GM21447 (cell line): Measurements from ENCODE around the gene PERM1.
"Not testable (repeated sequence)": the region's sequence is repeated elsewhere in the genome, so short reads cannot be mapped to it uniquely, and the experiment has no call there.

Experiments
- ATAC-seq: cut with Tn5 transposase; IDR thresholded peaks from one replicate; pipeline ENCODE4 v1.9.1; 2021; ENCODE audit not compliant: unreplicated experiment

Gene PERM1

DNA sequence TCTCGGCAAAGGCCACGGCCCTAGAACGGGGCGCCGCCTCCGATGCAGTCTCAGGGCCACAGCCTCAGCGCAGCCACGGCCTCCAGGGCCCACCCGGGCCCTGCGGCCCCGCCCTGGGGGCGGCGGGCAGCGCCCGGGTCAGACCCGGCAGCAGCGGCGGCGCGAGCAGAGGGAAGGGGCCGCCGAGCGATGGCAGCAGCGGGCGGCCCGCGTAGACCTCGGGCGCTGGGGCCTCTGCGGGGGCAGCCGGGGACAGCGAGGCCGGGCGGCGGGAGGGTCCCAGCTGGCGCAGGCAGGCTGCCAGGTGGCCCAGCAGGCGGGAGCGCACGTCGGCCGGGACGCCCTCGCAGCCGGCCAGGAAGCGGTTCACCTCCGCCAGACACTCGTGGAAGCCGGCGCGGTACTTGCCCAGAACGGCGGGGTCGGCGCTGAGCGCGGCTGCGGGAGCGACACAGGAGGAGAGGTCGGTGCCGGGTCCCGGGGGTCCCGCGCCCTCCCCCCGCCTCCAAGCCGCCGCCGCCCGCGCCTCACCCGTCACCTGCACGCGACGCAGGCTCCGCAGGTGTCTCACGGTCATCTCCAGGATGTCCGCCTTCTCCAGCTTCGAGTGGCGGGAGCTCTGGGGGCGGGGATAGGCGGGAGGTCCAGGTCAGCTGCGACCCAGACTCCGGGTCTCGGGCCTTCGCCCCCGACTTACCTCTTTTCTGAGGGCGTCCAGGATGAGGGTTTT lies 17.3 kb upstream of the PERM1 start:
- ATAC-seq = no peak

DNA sequence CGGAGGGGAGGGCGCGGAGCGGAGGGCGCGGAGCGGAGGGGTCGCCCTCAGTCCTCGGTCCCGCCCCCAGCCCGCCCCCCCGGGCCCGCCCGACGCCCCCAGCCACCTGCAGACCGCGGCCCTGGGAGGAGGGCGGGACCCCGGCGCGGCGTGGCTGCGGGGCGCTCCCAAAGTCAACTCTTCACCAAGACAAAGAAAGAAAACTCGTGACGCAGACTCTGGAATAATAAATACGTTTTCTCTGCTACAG lies 16.8 kb upstream of the PERM1 start:
- ATAC-seq = no peak

DNA sequence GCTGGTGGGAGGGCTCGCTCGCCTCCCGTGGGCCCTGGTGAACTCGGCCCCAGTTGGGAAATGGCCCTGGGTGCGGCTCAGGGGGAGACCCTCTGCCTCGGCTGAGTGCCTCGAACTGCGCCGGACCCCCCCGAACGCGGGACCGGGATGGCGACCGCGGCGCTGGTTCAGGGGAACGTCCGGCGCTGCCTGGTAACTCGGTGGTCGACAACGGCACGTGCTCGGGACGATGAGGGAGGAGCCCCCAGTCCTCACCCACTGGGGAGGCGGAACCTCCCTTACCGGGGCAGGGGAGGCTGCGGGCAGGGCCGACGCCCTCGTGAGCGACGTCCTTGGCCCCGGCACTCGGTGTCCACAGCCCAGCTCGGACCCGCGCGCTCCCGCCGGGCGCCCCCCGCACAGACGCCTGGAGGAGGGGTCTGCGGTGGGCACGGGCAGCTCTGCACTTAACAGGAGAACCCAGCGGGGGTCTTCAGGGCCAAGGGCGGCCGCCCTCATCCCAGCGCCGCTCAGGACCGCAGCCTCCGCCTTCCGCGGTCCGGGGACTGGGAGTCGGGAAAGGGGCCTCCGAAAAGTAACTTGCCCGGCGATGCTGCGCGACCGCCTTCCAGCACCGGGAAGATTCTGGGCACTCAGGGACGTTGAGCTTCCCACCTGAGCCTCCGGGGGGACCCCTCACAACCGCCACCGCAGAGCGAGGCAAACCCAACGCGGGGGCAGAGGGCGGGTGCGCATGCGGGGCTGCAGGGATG lies 16.3 kb upstream of the PERM1 start:
- no peak for ATAC-seq

DNA sequence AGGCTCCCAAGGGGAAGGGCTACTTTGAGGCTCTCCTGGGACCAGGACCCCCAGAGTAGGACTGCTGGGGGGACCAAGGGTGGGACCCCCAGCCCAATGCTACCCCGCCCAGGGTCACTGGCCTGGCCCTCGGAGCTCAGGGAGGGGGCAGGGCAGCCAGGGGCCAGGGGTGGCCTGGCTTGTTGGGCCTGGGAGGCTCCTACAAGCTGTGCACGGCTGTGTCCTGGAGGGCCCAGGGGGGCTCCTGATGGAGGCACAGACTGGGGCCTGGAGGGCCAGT lies 15.8 kb upstream of the PERM1 start:
- no peak for ATAC-seq

DNA sequence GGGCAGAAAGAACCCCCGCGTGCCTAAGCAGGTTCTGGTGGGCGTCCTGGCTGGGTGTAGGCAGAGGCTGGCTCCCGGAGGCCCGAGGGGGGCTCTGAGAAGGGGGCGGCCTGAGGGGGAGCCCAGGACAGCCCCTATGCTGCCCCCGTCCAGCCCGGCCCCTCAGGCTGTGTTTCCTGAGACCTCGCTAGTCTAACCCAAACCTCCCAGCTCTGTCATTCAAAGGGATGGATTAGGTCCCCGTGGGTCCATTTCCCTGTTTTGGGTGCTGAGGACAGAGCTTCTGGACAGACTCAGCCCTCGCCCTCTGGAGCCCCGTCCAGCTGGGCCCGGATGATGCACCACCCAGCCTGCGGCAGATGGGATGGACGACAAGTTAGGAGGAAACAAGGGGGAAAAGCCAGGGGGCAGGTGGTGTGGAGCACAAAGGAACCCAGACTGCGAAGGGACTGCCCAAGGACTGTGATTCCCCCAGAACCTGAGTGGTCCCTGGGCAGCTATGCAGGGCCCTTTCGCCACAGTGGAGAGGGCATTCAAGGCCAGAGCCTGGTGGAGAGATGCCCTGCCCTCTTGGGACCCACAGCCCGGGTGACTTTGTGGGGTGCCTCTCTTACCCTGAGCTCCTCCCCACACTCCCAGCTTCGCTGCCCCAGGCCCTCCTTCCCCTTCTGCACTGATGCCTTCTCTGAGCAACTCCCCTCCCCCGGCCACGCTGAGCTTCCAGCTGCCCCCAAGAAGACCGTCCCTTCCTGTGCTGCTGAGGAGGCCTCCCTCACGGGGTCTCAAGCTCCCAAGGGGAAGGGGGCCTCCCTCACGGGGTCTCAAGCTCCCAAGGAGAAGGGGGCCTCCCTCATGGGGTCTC lies 15.2 kb upstream of the PERM1 start:
- ATAC-seq = no peak

DNA sequence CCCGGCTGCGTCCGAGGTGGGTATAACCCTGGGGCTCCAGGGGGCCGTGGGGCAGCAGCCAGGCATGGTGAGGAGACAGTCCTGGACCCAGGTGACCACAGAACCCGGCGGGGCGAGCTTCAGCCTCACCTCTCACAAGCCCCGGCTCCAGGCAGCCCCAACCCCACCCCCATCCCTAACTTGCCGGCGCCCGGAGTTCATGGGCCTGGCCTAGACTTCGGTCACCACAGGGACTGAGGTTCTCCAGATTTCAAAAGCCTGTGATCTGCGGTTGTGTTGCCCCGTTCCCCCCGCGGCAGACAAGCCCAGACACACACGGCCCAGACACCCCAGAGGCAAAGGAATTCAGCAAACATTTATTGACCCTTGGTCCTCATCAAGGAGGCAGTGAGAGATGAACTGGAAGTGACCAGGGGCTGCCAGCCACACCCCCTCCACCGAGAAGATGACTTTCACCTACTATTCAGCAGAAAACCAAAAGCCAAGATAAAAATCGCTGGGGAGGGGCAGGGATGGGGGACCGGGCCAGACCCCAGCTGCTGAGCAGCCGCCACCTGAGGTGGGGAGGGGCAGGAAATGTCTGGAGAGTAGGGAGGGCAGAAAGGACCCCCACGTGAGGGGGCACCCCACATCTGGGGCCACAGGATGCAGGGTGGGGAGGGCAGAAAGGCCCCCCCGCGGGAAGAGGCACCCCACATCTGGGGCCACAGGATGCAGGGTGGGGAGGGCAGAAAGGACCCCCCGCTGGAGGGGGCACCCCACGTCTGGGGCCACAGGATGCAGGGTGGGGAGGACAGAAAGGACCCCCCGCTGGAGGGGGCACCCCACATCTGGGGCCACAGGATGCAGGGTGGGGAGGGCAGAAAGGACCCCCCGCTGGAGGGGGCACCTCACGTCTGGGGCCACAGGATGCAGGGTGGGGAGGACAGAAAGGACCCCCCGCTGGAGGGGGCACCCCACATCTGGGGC lies 14.1 kb upstream of the PERM1 start:
- ATAC-seq = no peak

DNA sequence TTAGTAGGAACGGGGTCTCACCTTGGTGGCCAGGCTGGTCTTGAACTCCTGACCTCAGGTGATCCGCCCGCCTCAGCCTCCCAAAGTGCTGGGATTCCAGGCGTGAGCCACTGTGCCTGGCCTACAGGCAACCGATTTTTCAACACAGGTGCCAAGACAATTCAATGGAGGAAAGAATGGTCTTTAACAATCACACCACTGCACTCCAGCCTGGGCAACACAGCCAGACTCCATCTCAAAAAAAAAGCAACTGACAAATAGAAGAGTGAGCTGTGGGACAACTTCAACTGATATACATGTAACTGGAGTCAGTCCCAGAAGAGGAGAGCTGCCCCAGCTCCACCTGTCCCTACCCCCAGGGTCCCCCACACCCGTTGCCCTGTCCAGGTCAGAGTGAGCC lies 12.7 kb upstream of the PERM1 start:
- not testable (repeated sequence) for ATAC-seq

DNA sequence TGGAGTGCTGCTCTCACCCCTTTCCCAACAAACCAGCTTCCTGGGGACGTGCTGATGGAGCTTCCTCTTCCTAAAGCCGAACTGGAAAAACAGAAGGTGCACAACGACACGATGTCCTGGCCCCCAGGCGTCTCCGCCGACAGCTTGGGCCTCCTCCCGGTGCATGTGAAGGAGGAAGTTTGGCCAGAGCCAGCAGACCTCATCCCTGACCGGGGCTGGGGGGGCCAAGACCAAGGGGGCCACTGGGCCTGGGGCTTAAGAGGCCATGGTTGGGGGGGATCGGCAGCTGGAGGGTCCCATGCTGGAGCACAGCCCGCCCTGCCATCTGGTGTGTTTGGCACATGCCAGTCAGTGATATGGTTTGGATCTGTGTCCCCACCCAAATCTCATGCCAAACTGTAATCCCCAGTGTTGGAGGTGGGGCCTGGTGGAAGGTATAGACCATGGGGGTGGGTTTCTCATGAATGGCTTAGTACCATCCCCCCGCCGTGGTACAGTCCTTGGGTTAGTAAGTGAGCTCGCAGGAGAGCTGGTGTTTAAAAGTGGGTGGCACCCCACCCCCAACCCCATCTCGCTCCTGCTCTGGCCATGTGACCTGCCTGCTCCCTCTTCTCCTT lies 11.6 kb upstream of the PERM1 start:
- no peak for ATAC-seq

DNA sequence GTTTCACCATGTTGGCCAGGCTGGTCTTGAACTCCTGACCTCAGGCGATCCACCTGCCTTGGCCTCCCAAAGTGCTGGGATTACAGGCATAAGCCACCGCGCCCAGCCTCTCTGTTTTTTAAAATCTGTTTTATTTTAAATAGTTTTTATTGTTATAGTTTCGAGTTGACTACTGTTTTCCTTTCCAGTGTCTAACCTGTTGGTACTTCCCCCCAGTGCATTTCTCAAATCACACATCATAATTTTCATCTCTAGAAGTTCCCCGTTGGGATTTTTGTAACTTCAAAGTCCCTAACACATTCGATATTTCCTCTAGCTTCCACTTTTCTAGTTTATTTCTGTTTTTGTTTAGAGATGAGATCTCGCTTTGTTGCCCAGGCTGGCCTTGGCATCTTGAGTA lies 10.5 kb upstream of the PERM1 start:
- no peak for ATAC-seq

DNA sequence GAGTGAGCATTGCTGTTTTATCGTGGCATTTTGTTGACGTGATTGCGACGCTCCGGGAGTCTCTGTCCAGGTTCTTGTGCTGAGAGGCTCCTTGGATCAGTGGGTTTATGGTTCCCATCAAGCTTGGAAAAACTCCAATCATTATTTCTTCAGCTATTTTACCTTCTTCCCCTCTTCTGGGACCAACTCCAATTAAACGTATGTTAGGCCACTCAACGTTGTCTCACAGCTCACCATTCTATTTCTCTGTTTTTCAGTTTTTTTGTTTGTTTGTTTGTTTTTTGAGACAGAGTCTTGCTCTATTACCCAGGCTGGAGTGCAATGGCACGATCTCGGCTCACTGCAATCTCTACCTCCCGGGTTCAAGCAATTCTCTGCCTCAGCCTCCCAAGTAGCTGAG lies 10.0 kb upstream of the PERM1 start:
- no peak for ATAC-seq

DNA sequence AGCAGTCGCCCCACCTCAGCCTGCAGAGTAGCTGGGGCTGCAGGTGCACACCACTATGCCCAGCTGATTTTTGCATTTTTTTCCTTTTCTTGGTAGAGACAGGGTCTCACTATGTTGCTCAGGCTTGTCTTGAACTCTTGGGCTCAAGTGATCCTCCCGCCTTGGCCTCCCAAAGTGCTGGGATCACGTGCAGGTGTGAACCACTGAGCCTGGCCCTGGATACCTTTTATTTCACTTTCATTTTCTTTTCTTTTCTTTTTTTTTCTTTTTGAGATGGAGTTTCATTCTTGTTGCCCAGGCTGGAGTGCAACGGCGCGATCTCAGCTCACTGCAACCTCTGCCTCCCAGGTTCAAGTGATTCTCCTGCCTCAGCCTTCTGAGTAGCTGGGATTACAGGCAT lies 9.4 kb upstream of the PERM1 start:
- not testable (repeated sequence) for ATAC-seq

DNA sequence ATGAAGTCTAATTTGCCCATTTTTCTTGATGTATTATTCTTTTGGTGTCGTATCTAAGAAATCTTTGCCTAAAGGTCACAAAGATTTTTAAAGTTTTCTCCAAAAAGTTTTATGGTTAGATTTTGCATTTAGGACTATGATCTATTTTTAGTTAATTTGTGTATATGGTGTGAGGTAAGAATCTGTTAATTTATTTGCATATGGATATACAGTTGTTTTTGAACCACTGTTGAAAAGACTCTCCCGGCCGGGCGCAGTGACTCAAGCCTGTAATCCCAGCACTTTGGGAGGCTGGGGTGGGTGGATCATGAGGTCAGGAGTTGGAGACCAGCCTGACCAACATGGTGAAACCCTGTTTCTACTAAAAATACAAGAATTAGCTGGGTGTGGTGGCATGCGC lies 6.2 kb upstream of the PERM1 start:
- ATAC-seq = not testable (repeated sequence)

DNA sequence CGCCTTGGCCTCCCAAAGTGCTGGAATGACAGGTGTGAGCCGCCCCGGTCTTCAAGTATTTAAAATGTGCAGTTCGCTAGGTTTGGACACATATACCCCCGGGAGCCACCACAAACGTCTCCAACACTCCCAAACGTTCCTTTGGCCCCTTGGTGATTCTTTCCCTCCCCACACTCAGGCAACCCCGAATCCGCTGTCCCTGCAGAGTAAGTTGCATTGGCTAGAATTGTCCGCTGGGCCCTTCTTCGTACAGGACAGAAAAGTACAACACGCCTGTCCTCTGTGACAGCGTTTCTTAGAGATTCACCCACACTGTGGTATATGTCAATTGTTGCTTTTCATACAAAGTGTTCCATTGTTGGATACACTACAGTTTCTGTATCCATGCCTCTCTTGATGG lies 3.2 kb upstream of the PERM1 start:
- ATAC-seq = no peak

DNA sequence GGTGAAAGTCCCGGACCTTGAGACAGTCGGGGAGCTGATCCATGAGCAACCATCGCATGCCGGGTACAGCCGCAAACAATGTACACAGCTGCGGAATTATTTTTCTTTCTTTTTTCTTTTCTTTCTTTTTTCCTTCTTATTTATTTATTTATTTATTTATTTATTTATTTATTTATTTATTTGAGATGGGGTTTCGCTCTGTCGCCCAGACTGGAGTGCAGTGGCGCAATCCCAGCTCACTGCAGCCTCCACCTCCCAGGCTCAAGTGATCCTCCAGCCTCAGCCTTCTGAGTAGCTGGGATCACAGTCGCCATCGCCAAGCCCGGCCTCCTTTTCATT lies 2.6 kb upstream of the PERM1 start:
- no peak for ATAC-seq

DNA sequence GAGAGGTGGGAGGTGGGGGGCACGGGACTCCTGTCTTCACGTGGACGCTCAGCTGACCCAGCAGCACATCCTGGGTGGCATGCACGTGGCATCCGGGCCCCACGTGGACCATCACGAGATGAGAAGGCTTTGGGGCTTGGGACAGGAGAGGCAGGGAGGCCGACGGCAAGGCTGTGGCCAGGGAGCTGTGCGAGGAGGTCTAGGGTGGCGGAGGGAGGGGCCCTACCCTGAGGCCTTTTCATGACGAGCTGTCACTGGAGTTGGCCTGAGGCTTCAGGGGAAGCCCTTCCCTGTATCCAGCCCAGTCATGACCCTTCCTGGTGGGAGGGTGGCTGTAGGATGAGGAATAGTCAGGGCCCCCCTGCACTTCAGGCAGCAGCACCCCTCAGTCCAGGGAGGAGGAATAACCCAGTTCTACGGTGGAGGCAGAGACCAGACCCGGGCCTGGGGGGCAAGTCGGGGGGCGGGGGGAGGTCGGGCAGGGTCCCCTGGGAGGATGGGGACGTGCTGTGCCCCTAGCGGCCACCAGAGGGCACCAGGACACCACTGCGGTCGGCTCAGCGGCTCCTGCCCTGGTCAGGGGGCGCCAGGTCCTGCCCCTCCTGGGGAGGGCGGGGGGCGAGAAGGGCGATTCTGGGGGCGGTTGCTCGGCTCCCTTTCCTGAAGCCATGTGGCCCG lies 2.0 kb upstream of the PERM1 start:
- ATAC-seq = no peak

DNA sequence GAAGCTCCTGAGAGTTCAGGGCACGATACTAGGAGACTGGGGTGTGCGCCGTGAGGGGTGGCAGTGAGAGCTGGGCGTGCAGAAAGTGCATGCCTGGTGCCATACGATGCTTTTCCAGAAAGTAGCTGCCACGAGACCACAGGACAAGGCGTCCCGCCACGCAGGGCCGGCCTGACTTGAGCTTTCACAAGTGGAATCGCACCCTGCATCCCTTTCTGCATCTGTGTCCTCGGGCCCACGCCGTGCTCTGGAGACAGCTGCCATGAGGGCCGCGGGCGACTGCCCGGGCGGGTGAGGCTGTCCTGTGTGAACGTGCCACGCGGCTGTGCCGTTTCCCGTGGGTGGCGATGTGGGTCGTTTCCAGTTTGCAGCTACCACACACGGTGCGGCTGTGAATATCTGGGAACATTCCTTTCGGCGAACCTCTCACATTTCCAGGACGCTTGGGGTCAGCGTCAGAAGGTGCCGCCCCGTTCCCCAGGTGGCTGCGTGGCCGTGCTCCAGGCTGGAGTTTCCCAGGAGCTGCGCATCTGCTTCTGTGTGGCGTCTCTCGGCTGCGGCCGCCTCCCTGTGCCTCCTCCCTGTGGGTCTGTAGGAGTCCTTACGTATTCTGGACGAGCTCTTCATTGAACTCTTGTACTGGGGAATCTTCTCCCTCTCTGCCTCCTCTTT lies 1.0 kb upstream of the PERM1 start:
- ATAC-seq = no peak

DNA sequence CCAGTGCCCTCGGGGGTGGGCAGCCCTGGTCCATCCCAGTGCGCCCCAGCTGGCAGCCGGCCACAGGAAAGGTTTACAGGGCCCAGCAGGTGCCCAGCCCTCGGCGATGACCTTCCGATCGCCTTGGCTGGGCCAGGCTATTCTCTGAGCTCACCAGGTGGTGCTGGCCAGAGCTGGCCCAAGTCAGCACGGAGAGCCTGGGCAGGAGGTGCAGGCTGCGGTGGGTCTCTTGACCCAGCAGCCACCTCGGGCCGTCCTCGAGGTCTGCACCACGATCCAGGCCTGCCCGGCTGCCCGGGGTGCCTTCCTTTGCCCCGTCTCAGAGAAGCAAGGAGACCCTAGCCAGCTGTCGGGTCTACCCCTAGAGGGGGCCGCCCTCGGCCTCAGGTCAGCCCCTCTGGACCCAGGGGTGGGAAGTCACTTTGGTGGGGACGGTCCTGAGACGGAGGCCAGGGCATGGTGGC lies 370 bp downstream of the PERM1 start:
- no peak for ATAC-seq

DNA sequence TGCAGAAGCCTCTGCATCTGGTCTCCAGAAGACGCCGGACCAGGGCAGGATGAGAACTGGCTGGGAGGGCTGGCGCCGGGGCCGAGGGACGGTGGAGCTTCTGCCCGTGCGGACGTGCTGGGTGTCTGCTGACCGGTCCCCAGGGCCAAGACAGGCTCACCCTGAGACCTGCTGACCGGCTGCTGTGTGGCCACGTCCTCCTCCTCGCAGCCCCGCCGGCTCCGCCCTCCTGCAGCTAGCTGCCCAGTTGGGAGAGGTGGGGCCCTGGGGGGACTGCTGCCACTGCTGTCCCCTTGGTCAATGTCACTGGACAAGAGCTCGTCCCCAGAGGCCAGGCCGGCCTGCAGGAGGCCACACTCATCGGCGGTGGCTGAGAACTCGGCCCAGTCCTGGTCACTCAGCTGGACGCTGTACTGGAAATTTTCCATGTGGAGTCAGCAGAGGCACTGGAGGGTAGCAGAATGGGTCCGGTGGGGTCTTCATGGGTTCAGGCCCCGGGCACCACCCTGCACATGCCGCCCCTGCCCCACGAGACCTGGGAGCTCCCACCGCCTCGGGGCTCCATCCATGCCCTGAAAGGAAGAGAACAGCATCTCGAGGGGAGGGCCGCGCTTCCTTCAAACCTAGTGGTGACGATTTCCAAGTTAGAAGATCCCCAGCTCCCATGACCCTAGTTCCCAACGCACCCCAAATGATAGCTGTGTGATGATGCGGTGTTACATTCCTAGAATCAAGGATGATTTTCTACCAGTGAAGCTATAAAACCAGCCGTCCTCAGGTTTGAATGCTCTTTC lies 1.1 kb downstream of the PERM1 start:
- ATAC-seq = no peak

DNA sequence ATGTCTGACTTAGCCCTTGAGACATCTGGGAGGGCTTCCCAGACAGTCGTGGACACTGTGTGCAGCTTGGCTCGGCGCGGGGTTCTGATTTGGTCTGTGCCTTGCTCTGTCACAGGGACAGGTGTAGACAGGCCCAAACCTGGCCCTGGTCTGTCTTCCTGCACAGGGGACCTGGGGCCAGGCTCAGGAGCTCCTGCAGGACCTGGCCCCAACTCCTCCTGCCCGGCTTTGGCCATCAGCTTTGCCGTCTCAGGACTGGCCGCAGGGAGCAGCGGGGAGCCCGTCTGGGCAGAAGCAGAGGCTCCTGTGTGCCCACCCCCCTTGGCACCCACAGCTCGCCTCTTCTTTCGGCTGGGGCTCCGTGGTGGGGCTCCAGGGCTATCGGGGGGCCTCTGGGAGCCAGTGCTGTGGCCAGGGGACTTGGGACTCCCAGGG lies 1.7 kb downstream of the PERM1 start:
- no peak for ATAC-seq
